ENCODE results near the gene SULT1C4.

SULT1C4 gene

DNA sequence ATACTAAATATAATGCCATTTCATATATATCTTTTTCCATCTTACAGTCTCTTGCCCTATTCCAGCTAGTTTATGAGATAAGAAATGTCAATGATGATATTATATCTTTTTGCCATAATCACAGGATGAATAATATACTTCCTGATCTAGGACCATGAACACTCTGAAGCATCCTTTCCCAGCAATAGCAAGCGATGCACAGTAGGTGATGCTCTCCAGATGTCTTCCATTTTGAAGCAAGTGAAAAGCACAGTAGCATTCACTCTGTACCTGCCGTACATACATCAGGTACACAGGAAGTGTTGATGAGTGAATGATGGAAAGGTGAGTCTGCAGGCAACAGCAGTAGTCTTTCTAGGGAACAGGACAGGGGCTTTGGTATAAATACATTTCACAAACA lies 8.6 kb upstream of the SULT1C4 start:
- in situ Hi-C loops (cut with MboI; ENCODE audit: low sequenced_read_pairs): no loop called here

DNA sequence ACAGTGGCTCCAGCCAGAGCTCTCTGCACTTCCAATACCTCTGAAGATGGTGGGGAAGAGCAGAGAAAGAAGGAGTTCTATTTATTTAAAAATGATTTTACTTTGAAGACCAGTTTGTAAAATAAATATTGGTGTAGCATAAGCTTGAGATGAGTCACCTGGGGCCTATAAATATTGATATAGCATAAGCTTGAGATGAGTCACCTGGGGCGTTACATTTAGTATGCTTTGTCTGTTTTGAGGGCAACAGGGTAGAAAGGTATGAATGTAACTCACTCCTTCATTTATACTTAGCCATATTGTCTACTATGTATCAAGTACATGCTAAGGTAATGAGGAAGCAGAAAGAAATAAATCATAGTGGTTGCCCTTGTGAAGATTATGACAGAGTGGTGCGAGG lies 7.7 kb upstream of the SULT1C4 start:
- in situ Hi-C loops (cut with MboI; ENCODE audit: low sequenced_read_pairs): no loop called here

- in situ Hi-C loops (cut with MboI; ENCODE audit: low sequenced_read_pairs): no loop called here
Measured at GRCh38 chr2:108376774-108377173, 980 bp upstream of the SULT1C4 start.

- in situ Hi-C loops (cut with MboI; ENCODE audit: low sequenced_read_pairs): no loop called here
Measured at GRCh38 chr2:108377401-108377800, 353 bp upstream of the SULT1C4 start.

DNA sequence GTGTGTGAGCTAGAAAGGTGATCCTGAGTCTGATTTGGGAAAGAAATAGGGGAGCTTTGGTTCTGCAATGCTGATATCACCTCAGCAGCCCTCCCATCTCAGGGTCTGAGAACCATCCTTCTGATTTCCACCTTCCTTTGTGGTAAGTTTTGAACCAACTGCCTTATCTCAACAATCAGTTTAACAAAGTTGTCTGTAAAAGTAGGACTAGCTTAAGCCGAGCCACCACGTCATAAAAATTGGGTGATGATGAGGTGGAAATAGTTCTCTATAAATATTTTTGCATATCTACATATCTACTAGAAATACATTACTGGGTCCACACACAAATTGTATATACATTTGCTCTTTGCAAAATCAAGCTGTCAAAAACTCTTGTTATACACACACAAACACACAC lies 1.1 kb downstream of the SULT1C4 start:
- in situ Hi-C loops (cut with MboI; ENCODE audit: low sequenced_read_pairs): no loop called here

DNA sequence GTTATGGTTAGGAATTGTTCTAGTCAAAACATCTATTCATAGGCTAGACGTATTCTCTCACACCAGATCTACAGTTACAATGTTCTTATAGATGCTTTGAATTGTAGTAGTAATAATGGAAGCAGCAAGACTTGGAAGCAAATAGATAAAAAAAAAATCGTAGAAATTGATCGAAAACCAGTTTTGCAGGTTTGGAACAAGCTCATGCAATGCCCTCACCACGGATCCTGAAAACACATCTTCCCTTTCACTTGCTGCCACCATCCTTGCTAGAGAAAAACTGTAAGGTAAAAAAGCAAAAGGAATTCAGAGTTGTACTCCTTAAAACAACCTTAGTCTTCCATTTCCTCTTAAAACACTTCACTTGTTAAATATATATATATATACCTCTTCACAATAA lies 4.4 kb downstream of the SULT1C4 start:
- in situ Hi-C loops (cut with MboI; ENCODE audit: low sequenced_read_pairs): no loop called here

DNA sequence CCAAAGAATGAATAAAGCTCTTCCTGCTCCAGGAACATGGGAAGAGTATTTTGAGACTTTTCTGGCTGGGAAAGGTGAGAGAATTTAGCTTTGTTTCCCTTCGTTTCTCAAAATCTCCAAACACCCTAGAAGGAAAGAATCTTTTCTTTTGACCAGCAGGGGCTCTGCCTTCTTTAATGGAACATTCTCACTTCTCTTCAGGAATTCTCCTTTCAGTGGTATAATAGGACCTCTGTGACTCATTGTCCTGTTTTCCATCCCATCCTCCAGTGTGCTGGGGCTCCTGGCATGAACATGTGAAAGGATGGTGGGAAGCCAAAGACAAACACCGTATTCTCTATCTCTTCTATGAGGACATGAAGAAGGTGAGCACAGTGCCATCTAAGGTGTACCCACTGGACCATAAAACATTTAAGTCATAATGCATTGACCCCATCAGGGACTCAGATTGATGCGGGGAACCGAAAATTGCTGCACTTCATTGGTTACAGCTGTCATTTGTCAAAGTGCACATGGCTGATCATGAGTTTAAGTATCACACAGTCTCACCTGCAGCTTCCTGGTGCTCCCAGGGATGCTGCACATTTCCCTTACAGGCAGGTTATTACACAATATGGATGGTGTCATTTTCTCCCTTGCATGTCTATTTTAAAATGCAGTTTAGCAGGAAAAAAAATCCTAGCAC lies 5.5 kb downstream of the SULT1C4 start:
- in situ Hi-C loops (cut with MboI; ENCODE audit: low sequenced_read_pairs): no loop called here

DNA sequence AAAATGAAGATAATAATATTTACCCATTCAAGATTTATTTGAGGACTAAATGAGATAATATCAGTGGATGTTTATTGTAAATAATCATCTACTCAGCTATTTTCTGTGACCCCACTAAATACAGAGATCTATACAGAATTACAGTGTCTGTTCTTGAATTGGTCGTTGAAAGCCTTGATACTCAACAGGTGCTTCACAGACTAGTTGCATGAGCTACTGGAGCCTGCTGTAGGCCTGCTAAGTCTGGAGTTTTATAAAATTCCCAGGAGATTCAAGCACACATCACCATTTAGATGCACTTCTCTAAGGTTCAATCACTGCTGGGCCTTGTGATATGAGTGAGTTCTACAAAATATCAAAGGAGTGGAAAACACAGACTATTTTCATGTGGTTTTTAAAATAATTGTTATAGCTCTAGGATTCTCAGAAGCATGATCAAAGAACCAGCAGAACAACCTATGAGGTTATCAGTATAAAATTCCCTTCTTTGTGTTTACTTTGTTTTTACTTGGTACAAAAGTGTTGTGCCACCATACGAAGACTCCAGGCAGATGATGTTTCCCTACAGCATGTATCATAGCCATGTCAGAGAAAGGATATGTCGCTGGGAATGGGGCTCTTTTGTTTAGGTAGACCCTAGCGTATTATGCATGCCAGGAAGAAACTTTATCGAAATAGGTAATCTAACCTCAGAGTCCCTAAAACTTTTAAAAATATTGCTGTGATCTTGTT lies 7.1 kb downstream of the SULT1C4 start:
- in situ Hi-C loops (cut with MboI; ENCODE audit: low sequenced_read_pairs): no loop called here

DNA sequence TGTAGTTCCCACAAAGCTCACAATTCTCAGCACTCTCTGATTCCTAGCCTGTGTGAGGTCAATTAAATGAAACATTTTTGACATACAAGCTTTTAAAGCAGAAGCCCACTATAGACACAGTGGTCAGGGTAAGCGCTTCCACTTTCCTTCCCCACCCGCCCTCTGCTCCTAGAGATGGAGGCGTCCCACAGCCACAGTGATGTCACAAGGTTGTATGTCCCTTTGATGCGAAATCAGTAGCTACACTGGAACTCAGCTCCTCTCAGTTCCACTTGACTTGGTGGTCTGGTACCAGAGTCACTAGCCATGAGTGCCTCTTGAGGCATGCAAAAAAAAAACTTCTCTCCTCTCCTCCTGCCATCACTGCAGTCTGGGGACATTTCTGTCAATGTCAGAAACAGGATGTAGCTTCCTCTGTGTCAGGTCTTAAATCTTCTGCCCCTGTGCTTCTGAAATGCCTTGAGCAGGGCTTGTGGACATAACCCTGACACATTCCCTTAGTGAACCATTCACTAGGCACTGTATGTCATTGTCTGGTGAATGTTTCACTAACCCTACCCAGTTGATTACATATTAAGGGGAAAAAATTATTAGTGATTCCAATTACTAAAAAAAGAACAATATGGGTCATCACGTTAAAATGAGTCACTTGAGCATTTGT lies 7.8 kb downstream of the SULT1C4 start:
- in situ Hi-C loops (cut with MboI; ENCODE audit: low sequenced_read_pairs): no loop called here

- in situ Hi-C loops (cut with MboI; ENCODE audit: low sequenced_read_pairs): no loop called here
Measured at GRCh38 chr2:108388045-108388444, 10.3 kb downstream of the SULT1C4 start.

DNA sequence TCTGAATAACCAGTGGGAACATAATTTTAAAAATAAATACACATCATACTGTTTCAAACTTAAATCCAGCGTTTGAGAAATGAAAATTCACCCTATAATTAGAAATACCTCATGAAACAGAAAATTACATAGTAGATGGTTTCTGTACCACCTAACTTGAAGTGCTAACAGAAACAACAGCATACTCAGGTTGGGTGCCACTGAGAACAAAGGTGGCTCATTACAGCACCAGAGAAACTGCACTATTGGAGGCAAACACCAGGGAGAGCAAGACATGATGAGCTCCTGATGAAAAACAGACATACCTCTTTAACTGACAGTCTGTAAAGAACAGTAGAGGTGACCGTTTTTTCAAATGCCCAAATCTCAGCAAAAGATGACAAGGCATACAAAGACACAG lies 12.6 kb downstream of the SULT1C4 start:
- in situ Hi-C loops (cut with MboI; ENCODE audit: low sequenced_read_pairs): no loop called here

GRCh38 chr2:108392029-108392428 lies 14.3 kb downstream of the SULT1C4 start:
- in situ Hi-C loops (cut with MboI; ENCODE audit: low sequenced_read_pairs): no loop called here

- in situ Hi-C loops (cut with MboI; ENCODE audit: low sequenced_read_pairs): no loop called here
Measured at GRCh38 chr2:108393197-108393596, 15.4 kb downstream of the SULT1C4 start.

- in situ Hi-C loops (cut with MboI; ENCODE audit: low sequenced_read_pairs): no loop called here
Measured at GRCh38 chr2:108395155-108395554, 17.4 kb downstream of the SULT1C4 start.

DNA sequence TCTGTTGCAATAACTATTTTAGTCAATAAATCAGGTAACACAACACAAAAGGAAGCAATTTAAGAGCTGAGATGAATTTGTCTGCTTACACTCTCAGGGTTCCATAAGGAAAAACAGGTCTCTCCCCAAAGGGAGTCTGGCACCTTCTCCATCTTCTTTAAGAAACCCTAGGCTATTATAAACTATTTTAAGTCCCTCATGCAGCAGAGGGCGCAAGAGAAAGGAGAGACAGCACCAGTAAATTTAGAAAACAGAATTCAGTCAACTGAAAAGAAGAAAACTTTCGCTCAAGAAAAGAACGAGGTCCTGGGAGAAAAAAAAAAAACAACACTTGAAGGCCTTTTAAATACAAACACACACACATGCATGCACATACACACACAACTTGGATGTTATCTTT lies 19.1 kb downstream of the SULT1C4 start:
- in situ Hi-C loops (cut with MboI; ENCODE audit: low sequenced_read_pairs): no loop called here

- in situ Hi-C loops (cut with MboI; ENCODE audit: low sequenced_read_pairs): no loop called here
Measured at GRCh38 chr2:108399479-108399878, 21.7 kb downstream of the SULT1C4 start.

DNA sequence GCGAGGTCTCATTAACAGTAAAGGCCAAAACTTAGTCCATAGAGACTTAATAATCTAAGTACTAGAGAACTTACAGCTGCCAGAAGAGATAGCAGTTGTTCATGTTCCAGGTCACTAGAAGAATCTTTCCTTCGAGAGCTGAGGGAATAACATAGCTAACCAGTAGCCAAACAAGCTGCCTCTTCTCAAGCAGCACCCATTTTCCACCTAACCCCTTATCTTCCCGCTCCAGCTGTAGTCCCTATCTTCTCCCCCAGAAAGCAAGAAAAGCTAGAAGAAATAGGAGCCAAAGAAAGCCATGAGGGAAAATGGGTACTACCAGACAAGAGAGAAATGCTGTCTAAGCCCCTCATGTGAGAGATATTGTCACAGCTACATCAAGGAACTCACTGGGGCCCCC lies 24.0 kb downstream of the SULT1C4 start:
- in situ Hi-C loops (cut with MboI; ENCODE audit: low sequenced_read_pairs): no loop called here

DNA sequence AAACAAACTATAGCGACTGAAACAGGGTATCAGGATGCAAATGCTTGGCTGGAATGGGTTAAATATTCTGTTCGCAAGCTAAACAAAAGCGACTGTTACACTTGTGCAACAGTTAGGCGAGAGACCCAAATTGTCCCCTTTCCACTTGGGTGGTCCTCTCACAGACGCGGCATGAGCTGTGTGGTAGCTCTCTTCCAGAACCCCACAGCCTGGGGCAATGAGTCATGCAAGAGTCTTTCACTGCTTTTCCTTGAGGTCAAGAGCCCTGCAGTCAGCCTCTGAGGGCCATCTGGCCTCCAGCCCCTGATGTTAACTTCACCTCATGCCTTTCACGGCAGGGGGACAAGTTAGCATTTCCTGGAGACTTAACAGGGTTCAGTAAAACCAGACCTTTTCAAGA lies 25.7 kb downstream of the SULT1C4 start:
- in situ Hi-C loops (cut with MboI; ENCODE audit: low sequenced_read_pairs): no loop called here

- in situ Hi-C loops (cut with MboI; ENCODE audit: low sequenced_read_pairs): no loop called here
Measured at GRCh38 chr2:108404784-108405397, 27.1 kb downstream of the SULT1C4 start.

DNA sequence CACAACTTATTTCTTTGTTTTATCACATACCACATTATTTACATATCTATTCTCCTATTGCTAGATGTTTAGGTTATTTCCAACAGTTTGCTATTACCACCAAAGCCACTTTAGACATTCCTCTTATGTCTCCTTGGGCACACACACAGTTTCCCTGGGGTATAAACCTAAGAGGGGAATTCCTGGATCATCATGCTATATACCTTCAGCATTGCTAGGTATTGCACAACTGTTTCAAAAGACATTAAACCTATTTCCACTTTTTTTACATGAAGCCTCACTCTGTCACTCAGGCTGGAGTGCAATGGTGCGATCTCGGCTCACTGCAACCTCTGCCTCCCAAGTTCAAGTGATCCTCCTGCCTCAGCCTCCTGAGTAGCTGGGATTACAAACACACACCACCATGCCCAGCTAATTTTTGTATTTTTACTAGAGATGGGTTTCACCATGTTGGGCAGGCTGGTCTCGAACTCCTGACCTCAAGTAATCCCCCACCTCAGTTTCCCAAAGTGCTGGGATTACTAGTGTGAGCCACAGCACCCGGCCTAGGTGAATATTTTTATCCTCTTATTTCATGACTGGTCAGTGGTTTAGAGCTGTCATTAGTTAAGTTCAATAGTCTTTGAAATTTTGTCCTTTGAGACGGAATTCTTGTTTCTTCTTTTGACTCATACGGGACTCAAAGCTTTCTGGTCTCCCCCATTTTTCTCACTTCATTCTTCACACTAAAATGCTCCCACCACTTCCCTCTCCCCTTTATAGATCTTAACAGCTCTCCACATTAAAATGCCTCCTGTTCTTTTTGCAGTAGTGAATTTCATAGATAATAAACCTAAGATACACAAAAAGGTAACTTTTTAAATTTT lies 30.3 kb downstream of the SULT1C4 start:
- in situ Hi-C loops (cut with MboI; ENCODE audit: low sequenced_read_pairs): no loop called here

DNA sequence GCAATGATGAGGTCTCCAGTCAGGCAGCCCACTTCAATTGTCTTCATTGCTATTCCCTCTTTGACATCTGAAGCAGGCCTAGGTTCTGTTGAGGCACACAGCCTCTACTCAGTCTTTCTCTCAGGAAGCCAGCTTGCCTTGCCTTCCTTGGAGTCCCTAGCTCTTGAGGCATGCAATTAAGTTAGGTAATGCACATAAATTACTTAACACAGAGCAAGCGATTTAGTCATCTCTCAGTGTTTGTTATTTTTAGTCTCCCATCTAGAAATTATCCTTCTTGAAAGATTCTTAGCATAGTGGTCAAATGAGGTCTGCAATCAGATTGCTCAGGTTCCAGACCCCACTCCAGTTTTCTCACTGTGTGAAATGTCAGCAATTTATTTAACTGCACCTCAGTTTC lies 32.0 kb downstream of the SULT1C4 start:
- in situ Hi-C loops (cut with MboI; ENCODE audit: low sequenced_read_pairs): no loop called here
